Pulmonary artery endothelial cell (primary cell): ENCODE results near the gene UBL3. TPM values are rescaled to one million over a fixed set of nuclear protein-coding genes. Genes with fewer than 3 reads are reported as not detected.

Experiments used
- DNase-seq: peaks from one replicate; pipeline ENCODE4 v3.0.0-alpha.2; 2011; ENCODE audit warnings: low read depth, low spot score
- total RNA-seq: library from RNA; depleted of rRNA; stranded (reverse); fragments of >200 nt; gene quantifications from 2 replicates; pipeline ENCODE4 v1.2.3, GENCODE V29; 2014

Gene UBL3, protein sequence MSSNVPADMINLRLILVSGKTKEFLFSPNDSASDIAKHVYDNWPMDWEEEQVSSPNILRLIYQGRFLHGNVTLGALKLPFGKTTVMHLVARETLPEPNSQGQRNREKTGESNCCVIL
- 10.1 and 10.9 TPM in 2 replicates for total RNA-seq

DNA sequence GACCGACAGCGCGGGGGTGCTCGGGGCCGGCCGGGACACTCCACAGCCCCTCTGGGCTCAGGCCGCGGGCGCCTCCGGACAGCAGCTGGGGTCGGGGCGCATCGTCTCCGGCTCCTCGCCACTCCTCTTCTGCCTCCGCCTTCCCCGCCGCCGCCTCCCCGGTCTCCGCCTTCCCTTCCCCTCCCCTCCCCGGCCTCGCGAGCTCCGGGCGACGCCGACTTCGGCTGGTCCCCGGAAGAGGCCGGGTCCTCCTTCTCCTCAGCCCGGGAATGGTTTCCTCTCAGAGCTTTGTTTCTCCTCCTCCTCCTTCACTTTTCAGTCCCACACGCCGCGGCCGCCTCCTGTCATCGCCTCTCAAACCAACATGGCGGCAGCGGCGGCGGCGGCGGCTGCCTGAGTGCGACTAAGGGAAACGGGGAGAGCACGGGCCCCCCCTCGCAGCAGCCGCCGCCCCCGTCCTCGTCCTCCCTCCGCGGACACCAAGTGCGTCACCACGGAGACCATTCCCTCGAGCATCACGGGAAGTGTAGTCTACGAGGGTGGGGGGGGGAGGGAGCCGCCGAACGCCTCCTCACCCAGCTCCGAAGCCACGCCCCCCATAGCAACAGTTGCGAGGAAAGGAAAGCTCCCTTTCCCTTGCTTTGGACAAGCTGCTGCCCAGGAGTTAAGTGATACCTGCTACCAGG lies at the start of gene UBL3:
Gene UBL3, minus strand, starts transcription at position 405 of the 686 bp plus-strand sequence. CDS start 1,079 bp downstream, outside the sequence.
- peak; percentile 91 for DNase-seq

DNA sequence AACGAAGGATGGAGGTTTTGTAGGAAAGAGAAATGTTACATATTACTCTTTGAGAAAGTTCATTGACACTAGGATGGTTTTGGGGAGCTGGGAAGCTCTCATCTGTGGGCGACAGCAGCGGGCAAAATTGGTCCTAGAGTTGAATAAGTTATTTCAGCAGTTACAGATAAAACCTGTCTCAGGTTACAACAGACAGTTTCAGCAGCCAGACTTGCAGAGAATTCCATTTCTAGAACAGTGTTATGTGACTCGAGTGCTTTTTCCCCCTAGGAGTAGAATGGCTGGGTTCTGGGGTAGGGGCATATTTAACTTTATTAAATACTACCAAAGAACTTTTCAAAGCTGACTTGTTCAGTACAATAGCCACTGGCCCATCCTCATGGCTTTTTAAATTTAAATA lies 46.7 kb upstream of the UBL3 start:
- DNase-seq, result no peak

DNA sequence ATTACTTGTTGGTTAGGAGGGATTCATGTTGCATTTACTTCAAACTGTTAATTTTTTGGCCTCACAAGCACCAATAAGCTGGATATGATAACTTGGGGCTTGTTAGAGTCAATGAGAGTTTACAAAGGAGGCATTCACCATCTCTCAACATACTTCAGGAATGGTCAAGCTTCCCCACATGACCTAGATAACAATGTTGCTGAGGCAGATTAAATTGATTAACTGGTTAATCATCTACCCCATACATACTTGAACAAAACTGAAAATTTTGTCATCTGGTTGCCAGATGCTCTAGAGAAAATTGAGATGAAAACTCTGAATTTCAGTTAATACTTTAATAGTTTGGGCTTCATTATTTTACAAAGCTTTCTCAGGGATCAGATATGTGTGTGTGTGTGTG lies 43.0 kb upstream of the UBL3 start:
- no peak for DNase-seq

DNA sequence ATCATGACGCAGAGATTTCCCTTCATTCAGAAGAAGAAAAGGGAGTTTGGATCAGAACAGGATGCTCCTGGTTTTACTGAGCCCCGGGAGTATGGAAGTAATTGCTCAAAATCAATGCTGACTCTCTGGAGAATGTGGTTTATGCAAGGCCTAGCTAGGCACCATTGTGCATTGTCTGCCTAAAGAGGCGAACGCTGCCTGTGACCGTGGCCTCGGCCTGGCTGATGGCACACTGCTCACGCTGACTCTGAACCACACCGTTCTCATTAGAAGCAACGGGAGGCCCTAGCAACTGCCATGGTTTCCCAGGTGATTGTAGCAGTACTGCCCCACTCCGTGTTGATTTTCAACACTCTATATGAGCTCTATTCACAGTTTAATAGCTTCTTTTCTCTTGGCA lies 41.7 kb upstream of the UBL3 start:
- no peak for DNase-seq

DNA sequence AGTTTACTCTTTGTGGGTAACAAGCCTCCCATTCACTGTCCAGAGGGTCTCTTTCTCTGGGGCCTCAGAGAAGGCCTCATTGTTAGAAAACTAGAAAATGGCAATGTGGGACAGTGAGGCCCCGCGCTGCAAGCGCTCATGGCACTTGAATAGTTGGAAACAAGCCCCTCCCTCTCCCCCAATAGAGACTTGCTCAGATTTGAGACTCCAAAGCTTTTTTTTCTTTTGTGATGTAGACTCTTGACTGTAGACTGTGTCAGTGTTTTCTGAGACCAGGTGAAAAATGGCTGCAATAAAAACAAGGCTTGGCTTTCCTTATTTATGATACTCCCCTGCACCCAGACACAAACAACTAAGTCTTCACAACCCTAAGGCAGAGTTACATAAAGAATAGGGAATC lies 38.7 kb upstream of the UBL3 start:
- DNase-seq, result no peak

DNA sequence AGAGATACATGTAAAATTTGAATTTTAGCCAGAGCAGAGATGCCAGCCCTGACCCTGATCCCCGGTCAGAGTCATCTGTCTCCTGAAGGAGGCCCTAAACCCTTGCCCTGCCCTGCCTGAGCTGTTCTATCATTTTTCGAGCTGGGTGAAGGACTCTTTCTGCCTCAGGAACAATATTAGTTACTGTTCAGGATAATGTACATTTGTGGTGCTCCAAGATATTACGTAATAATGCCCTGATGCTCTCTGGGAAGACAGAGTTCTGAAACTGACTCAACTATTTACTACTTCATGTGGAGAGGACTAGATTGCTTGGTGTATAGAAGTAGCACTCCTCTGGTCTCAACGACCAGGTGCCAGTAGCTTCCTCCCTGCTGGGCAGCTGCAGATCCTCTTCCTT lies 37.9 kb upstream of the UBL3 start:
- DNase-seq, result no peak

DNA sequence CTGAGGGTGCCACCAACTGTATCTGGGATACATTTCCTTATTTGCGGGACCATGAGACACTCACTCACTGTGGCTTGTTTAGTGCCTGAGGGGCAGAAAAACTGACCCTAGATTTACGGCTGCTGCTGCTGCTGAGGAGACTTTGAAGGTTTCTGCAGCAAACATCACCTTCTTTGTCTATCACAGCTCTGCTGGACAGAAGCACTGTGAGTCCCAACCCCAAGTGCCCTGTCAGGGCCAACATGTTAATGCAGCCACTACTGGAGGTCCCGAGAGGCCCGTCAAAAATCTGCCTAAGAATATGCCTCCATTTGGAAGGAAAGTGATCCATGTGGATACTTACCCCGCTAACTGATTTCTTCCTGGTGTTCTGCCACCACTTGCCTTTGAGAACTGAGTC lies 37.3 kb upstream of the UBL3 start:
- no peak for DNase-seq

DNA sequence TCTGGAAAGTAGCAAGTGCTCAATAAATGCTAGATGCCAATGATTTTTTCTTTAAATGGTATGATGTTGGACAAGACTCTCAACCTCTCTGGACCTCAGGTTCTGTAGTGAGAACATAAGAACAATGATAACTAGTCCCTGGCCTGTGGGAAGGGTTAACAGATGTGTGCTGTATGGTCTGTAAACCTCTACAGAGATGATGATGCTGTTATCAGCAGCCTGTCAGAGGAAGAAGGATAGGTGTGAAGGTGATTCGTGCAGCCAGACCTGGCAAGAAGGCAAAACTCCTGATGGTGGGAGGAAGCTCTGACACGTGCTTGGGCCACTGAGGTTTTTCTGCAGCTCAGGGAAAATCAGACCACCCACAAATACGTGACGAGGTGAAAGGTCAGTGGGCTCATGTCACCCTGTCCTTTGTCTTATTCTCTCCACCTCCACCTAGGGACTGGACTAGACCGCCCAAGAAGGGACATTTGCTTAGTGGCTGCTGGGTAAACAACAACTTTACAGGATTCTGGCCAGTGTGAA lies 36.7 kb upstream of the UBL3 start:
- no peak for DNase-seq

DNA sequence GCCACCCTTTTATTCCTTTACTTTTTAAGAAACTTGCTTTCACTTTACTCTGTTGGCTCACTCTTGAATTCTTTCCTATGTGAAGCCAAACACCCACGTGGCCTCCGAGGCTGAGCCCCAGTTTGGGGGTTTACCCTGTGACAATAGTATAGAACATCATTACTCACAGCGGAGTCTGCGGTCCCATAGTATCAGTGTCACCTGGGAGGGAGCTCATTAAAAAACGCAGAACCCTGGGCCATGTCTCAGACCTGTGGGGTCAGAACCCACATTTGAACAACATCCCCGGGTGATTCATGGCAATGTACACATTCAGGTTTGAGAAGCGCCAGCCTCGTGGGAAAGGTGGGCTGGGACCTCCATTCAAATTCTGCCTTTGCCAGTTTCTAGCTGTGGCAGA lies 36.0 kb upstream of the UBL3 start:
- DNase-seq, result no peak

DNA sequence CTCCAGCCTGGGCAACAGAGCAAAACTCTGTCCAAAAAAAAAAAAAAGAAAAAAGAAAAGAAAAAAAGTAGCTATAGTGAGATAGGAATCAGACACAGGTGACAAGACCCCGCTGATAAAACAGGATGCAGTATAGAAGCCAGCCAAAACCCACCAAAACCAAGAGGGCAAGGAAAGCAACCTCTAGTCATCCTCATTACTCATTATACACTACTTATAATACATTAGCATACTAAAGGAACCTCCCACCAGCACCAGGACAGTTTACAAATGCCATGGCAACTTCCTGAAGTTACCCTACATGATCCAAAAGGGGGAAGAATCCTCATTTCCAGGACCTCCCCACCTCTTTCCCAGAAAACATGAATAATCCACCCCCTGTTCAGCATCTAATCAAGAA lies 35.6 kb upstream of the UBL3 start:
- DNase-seq, result no peak

DNA sequence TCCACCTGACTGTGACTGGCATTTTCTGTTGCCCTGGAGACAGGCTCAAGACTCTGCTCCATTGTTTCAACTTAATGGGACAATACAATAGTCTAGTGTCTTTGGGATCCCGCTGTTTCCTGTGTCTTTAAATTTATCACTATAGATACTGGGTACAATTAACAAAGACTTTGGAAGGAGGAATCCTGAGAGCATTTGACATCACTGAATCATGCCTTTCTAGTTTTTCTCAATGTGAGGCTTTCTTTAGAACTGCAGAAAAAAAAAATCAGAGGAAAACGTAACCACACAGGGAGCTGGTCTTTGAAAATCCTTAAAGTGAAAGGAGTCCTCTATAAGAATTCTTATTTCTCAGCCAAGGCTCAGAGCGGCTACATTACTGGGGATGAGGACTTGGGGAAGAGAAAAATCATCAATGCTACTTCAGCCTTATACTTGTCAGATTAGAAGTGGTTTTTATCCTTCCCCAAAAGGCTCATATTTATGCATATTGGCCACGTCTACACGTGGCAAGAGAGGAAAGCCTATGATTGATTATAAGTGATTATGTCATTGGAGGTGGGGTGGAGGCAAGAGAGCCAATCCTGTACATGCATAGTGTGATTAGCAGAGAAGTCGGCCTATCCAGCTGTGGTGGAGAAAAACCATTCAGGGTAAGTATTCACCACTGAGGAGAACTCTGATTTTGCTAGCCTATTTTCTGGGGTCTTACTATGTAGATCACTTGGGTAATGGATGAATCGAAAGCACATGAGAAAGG lies 34.4 kb upstream of the UBL3 start:
- DNase-seq, result no peak

DNA sequence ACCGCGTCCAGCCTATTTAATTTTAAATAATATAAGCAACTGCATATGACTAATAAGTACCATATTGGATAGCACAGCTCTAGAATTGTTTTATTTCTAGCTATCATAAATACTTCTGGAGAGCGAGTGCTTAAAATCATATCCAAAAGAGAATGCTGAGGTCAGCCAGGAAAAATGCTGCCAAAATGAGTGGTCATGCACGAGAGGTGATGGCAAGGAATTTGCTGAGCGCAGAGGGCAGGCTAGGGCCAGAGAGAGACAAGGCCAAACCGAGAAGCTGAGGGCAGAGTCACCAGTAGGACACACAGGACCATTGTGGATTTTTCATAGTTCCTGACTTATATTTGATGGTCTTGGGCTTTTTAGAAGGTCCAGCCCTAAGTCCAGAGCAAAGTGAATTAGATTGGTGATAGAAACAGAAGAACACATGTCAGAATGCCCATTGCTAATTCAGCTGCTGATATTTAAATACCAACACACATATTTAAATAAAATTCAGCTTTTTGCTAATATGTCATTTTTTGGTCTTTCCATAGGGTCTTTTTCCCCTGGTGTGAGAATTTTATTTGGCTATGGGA lies 33.6 kb upstream of the UBL3 start:
- DNase-seq, result no peak

DNA sequence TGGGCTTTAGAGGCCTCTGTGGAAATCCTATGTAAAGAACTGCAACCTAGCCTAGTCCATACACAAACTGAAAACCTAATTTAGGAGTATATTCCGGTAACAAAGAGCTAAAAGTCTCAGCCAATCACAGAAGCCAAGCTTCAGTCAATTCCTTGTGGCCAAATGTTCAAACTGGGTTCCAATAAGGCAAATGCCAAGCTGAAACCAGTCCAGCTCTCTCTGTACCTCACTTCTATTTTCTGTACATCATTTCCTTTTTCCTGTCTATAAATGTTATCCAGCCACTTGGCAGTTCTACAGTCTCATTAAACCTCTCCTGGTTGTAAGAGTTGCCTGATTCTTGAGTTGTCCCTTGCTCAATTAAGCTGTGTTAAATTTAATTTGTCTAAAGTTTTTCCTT lies 31.7 kb upstream of the UBL3 start:
- DNase-seq, result no peak

DNA sequence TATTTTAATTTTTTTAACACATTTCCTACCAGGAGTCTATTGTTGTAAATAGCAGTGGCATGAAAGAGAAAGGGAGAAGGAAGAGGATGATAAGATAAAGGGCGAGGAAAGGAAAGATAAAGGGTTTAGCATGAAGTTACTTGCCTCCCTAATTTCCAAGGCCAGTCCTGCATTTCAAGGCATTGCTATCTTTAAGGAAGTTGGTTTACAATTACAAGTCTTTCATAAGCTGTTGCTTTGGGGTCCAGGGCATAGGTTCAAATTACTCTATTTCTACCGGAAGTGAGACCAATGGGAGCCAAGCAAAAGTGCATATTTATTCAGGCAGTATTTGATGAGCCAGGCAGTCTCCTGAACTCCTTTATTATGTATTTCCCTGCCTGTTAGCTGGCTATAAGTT lies 27.7 kb upstream of the UBL3 start:
- no peak for DNase-seq

DNA sequence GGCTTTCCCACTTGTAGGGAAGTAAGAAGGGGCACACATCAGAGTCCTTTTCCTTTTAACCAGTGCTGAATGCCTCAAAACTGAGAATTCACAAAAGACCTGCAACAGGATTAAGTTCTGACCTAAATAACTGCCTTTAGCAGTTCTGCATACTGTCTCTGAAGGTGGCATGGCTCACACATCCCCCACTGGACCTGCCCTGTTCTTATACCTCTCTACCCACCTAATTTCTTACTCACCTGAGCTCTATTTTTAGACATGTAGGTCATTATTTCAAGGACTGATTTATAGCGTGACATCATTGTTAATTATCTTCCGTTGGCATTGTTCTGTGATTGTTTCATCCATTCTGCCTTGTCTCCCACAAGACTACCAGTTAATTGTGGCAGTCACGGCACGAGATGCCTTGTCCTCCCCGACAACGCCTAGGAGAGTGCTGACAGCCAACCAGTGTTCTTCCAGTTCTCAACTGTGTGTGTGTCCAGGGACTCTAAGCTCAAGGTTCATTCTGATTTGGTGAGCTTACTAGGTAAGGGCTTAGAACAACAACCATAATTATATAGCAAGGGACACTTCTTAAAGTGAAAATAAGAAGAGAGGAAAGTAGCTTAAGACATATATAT lies 27.1 kb upstream of the UBL3 start:
- DNase-seq, result no peak

DNA sequence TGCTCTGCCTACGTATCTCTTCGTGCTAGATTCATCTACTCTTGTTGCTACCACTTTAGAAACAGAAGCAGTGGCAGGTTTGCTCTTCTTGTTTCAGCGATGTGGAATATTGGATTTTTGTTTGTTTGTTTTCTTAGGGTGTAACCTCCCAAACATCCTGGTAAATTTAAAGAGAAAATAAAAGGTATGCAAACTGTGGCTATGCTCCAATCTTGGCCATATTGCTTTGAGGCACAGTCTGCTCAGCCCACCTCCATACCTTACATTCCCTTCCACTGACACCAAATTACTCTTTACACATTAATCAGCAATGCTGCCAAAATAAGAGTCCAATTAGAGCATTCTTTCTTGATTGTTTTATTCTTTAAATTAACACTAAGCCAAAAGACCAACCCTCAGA lies 25.2 kb upstream of the UBL3 start:
- DNase-seq, result no peak

DNA sequence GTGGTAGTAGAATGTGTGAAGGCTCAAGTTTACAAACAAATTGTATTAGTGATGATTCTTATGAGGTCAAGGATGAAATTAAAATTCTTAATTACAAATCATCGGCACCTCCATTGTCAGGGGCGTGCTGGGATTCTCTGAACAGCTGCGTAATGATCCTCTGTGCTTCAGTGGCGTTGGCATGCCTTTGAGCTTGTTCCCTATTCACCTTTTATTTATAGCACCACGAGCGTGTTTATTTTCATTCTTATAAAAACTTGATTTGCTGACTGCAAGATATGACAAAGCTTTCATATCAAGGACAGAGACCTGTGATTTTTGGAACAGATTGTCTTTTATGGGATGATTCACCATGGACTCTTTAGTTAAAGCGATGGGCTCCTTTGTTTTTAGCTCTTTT lies 18.2 kb upstream of the UBL3 start:
- DNase-seq, result no peak

DNA sequence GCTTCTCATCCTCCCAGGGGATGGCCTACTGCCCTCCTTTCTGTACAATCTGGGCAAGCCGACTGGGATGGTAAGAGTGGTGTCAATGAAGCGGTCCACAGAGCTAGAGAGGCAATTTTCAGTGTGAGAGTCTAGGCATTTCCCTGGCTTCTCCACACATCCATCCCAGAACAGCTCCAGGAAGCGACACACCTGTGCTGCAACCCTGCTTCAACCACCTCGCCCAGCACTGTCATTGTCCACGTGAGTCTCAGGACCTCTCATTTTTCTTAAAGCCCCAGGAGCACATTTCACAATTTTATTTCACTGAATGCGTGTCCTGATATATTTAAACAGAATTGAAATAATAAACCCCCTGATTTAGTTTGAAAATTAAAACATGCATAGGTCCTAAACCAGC lies 15.5 kb upstream of the UBL3 start:
- no peak for DNase-seq

DNA sequence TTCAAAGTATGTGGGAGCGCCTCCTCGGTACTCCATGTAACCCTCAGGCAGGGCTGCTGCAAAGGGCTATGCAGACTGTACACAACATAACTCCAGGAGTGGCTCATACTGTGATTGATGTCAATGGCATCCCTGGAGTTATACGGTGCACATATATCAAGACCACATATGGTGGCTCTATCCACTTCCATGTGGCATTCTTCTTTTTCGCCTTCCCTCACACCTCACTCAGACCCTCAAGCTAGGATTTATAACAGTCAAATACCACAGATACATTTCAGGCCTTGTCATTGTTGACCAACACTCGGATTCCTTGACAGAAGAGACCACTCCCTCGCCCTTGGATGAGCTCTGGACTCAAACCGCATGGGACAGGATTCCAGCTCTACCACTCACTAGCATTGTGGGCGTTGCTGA lies 11.3 kb upstream of the UBL3 start:
- no peak for DNase-seq

DNA sequence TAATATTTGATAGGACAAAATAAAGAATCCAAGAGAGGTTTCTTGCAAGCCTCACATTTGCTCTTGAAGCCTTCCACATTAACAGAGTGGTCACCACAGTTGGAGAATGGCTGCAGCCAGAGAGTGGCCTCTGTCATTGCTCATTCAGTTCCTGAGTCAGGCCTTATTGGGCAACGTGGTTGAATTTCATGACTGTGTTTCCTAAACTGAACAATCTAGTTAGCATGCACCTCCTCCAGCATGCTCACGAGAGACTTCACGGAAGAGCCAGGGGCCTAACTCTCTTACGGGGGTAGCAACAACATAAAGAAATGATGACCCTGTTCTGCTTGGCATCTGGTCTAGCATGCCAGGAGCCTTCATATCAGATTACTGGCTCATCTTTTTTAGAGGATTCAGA lies 9.6 kb upstream of the UBL3 start:
- no peak for DNase-seq

DNA sequence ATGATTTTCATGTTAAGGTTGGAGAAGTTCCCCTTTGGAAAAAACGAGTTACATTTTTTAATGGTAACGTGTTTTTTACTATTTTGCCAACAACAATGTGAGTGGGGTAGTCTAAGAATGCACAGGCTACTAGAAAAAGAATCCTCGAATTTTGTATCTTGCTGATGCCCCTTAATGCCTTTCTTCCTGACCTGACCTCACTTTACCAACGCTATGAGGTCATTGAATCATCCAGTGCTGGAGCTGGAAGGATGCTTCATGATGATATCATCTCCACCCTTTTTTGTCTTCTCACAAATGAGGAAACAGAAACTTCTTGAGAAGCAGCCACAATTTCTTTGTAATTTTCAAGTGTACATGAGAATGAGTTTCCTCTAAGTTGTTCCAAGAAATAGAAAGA lies 8.2 kb upstream of the UBL3 start:
- DNase-seq, result no peak

DNA sequence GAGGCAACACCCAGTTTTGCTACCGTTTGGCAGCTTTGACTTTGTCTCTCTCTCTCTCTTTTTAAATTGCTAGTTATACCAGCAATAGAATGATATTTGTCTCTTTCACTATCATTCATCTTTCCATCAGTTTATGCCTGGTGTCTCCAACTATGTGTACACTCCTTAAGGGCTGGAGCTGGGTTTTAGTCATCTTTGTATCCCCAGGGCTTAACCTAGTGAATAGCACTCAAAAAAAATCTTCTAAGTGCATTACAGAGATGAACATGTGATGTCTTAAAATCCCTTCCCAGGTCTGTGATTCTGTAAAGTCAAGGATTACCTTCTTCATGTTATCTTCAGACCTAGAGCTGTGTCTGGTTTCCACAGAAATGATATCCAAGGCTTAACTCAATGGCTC lies 7.8 kb upstream of the UBL3 start:
- no peak for DNase-seq
